Vagina (tissue), 2 donors: ENCODE data around the gene RNF183. TPM values are rescaled to one million over a fixed set of nuclear protein-coding genes. Genes with fewer than 3 reads are reported as not detected.

ENCODE experiments used
- DNase-seq, 2 donors: peaks; one replicate each; pipeline ENCODE4 v3.0.0-alpha.2; 2017; ENCODE audit errors: extremely low spot score in 2 of 2
- H3K27ac ChIP-seq: fragments of 200-600 bp; sonication (generic); one replicate; pipeline ENCODE4 v1.5.1; 2019
- H3K27me3 ChIP-seq: fragments of 200-600 bp; sonication (generic); one replicate; pipeline ENCODE4 v1.5.1; 2019
- H3K36me3 ChIP-seq, 2 donors: fragments of 200-600 bp; sonication (generic); one replicate each; pipeline ENCODE4 v1.5.1; 2017 to 2019
- H3K4me1 ChIP-seq: fragments of 200-600 bp; sonication (generic); one replicate; pipeline ENCODE4 v1.5.1; 2019
- H3K4me3 ChIP-seq, 2 donors: fragments of 200-600 bp; sonication (generic); 1 replicate in 1 of 2; 2 replicates in 1 of 2; pipeline ENCODE4 v1.5.1; 2016 to 2019
- H3K9me3 ChIP-seq: fragments of 200-600 bp; sonication (generic); one replicate; pipeline ENCODE4 v1.5.1; 2019
- CTCF ChIP-seq, 3 experiments: fragments of 450-650 bp in 2 of 3; fragments of 200-600 bp in 1 of 3; sonication (generic) in 1 of 3; IDR thresholded peaks; one replicate each; pipeline ENCODE4 v1.5.1; 2017 to 2019; ENCODE audit warnings: antibody characterized with exemption in 3 of 3, mild to moderate bottlenecking in 2 of 3, moderate library complexity in 2 of 3
- POLR2A ChIP-seq, 2 donors: fragments of 450-650 bp; IDR thresholded peaks; one replicate each; pipeline ENCODE4 v1.6.1; 2017; ENCODE audit warnings: antibody characterized with exemption in 2 of 2, mild to moderate bottlenecking in 2 of 2, moderate library complexity in 2 of 2
- POLR2AphosphoS5 ChIP-seq, 2 donors: sonication (generic); formaldehyde crosslinking; IDR thresholded peaks; one replicate each; pipeline ENCODE4 v1.9.0; 2017; ENCODE audit warnings: antibody characterized with exemption in 2 of 2, mild to moderate bottlenecking in 2 of 2, low read depth in 1 of 2; ENCODE audit not compliant: insufficient read depth in 1 of 2
- intact Hi-C: fragments of 100-400 bp; cut with DNase I; formaldehyde crosslinking; loops from one replicate; pipeline ENCODE4 v1.15.1; 2023
- total RNA-seq: library from RNA; depleted of rRNA; stranded (reverse); fragments of >200 nt; gene quantifications from one replicate; pipeline ENCODE4 v1.2.3, GENCODE V29; 2016

RNF183 gene
- total RNA-seq, 1 donor from 2014 or later: not detected

- no peak for DNase-seq
- Histone ChIP-seq H3K27ac (peak overlapping the region; percentile 56), H3K4me1 (peaks cover 19% of the 10 kb centered on the region), H3K36me3 (no peaks in the 10 kb centered on the region), H3K4me3 (no peak overlapping the region), H3K27me3 (no peaks in the 10 kb centered on the region), H3K9me3 (no peaks in the 10 kb centered on the region)
- TF ChIP-seq POLR2AphosphoS5 (IDR thresholded peaks at IDR 0.05; ENCODE audit: insufficient read depth in 1 of 2, low read depth in 1 of 2) (peak; percentile 50 to 52), POLR2A (IDR thresholded peaks at IDR 0.05) (no peak), CTCF (IDR thresholded peaks at IDR 0.05) (no peak)
- intact Hi-C loops: no loop called here
Measured at GRCh38 chr9:113343732-113344231, 40.6 kb upstream of the RNF183 start.

- no peak overlapping the region for H3K27ac ChIP-seq
- DNase-seq: no peak
- no peaks in the 10 kb centered on the region for H3K9me3 ChIP-seq
- H3K36me3 ChIP-seq: no peaks in the 10 kb centered on the region
- H3K4me3 ChIP-seq: no peak overlapping the region
- TF ChIP-seq POLR2AphosphoS5 (IDR thresholded peaks at IDR 0.05; ENCODE audit: insufficient read depth in 1 of 2, low read depth in 1 of 2) (peak in 1 of 2 donors; percentile 64), CTCF (IDR thresholded peaks at IDR 0.05) (no peak)
- H3K27me3 ChIP-seq: no peaks in the 10 kb centered on the region
- intact Hi-C loops: no loop called here
- peaks cover 19% of the 10 kb centered on the region for H3K4me1 ChIP-seq
Measured at GRCh38 chr9:113341712-113342410, 38.7 kb upstream of the RNF183 start.

- peak within 1 kb of the TSS; percentile 75 for H3K27ac ChIP-seq
- no peaks in the 10 kb centered on the region for H3K9me3 ChIP-seq
- peak within 1 kb of the TSS; percentile 61 to 88 for H3K4me3 ChIP-seq
- H3K36me3 ChIP-seq: no peaks in the 10 kb centered on the region
- TF ChIP-seq CTCF (IDR thresholded peaks at IDR 0.05) (no peak), POLR2A (IDR thresholded peaks at IDR 0.05) (peak in 1 of 2 donors; percentile 39), POLR2AphosphoS5 (IDR thresholded peaks at IDR 0.05; ENCODE audit: insufficient read depth in 1 of 2, low read depth in 1 of 2) (peak; percentile 83 to 88)
- peaks cover 19% of the 10 kb centered on the region for H3K4me1 ChIP-seq
- intact Hi-C loops: no loop called here
- H3K27me3 ChIP-seq: no peaks in the 10 kb centered on the region
- peak in 1 of 2 donors; percentile 87 for DNase-seq
Measured at GRCh38 chr9:113340011-113340699, 37.0 kb upstream of the RNF183 start, which contains the start of gene WDR31. Gene WDR31 (minus strand): TSS chr9:113340275. CDS start chr9:113332022, 8,253 bp downstream.

- TF ChIP-seq POLR2AphosphoS5 (IDR thresholded peaks at IDR 0.05; ENCODE audit: insufficient read depth in 1 of 2, low read depth in 1 of 2) (no peak), CTCF (IDR thresholded peaks at IDR 0.05) (no peak), POLR2A (IDR thresholded peaks at IDR 0.05) (no peak)
- Histone ChIP-seq H3K4me3 (no peak overlapping the region), H3K27me3 (no peaks in the 10 kb centered on the region), H3K4me1 (peaks cover 19% of the 10 kb centered on the region), H3K27ac (no peak overlapping the region), H3K9me3 (no peaks in the 10 kb centered on the region), H3K36me3 (no peaks in the 10 kb centered on the region)
- intact Hi-C loops: no loop called here
- DNase-seq: no peak
Measured at GRCh38 chr9:113337714-113338113, 34.5 kb upstream of the RNF183 start.
